ENCODE data around the gene MGAT5.

GRCh38 chr2:134347756-134348155 is 93.9 kb downstream of the MGAT5 start:
- no peak for TF ChIP-seq CTCF (IDR thresholded peaks at IDR 0.05)
- no peak for TF ChIP-seq POLR2AphosphoS5 (IDR thresholded peaks at IDR 0.05)
- no peak for TF ChIP-seq POLR2A (IDR thresholded peaks at IDR 0.05; ENCODE audit: low read depth)
- TF ChIP-seq EP300 (IDR thresholded peaks at IDR 0.05) = no peak
